Suprapubic skin (tissue), 4 donors: ENCODE data around the gene CPOX. TPM values are rescaled to one million over a fixed set of nuclear protein-coding genes. Genes with fewer than 3 reads are reported as not detected.

Experiments
- DNase-seq, 2 donors: peaks; one replicate each; pipeline ENCODE4 v3.0.0-alpha.2; 2019; ENCODE audit warnings: low spot score in 2 of 2
- H3K27ac ChIP-seq: fragments of 200-600 bp; sonication (generic); one replicate; pipeline ENCODE4 v1.5.1; 2019
- H3K27me3 ChIP-seq: fragments of 200-600 bp; sonication (generic); one replicate; pipeline ENCODE4 v1.5.1; 2019
- H3K36me3 ChIP-seq: fragments of 200-600 bp; sonication (generic); one replicate; pipeline ENCODE4 v1.5.1; 2019
- H3K4me1 ChIP-seq: fragments of 200-600 bp; sonication (generic); one replicate; pipeline ENCODE4 v1.5.1; 2019
- H3K4me3 ChIP-seq: fragments of 200-600 bp; sonication (generic); one replicate; pipeline ENCODE4 v1.5.1; 2019; ENCODE audit warnings: mild to moderate bottlenecking
- H3K9me3 ChIP-seq: fragments of 200-600 bp; sonication (generic); one replicate; pipeline ENCODE4 v1.5.1; 2019
- CTCF ChIP-seq, 2 donors: fragments of 200-600 bp in 1 of 2; fragments of 450-650 bp in 1 of 2; sonication (generic) in 1 of 2; IDR thresholded peaks; one replicate each; pipeline ENCODE4 v1.5.1; 2016 to 2019; ENCODE audit warnings: antibody characterized with exemption in 2 of 2, mild to moderate bottlenecking in 1 of 2, moderate library complexity in 1 of 2
- EP300 ChIP-seq: sonication (generic); formaldehyde crosslinking; IDR thresholded peaks from one replicate; pipeline ENCODE4 v1.6.1; 2017; ENCODE audit warnings: antibody characterized with exemption
- POLR2A ChIP-seq, 2 donors: fragments of 450-650 bp; IDR thresholded peaks; one replicate each; pipeline ENCODE4 v1.6.1; 2017; ENCODE audit warnings: antibody characterized with exemption in 2 of 2, mild to moderate bottlenecking in 2 of 2, moderate library complexity in 2 of 2
- POLR2AphosphoS5 ChIP-seq, 3 donors: sonication (generic); formaldehyde crosslinking; IDR thresholded peaks; one replicate each; pipeline ENCODE4 v1.6.1; 2017; ENCODE audit warnings: antibody characterized with exemption in 3 of 3
- WGBS: methylation state at CpG from one replicate; pipeline ENCODE4 v1.1.5; 2018; 5-methylcytosine and 5-hydroxymethylcytosine counted together
- total RNA-seq, 4 donors: library from RNA; depleted of rRNA; stranded (reverse); fragments of >200 nt; gene quantifications; one replicate each; pipeline ENCODE4 v1.1.0, GENCODE V29; 2016

CPOX gene
- total RNA-seq, 4 donors from 2014 or later, result 13.2 to 41.3 (median 21.7) TPM

GRCh38 chr3:98599647-98600411 lies 6.4 kb upstream of the CPOX start:
- Histone ChIP-seq H3K27me3 (no peaks in the 10 kb centered on the region), H3K27ac (no peak overlapping the region), H3K36me3 (no peaks in the 10 kb centered on the region), H3K4me1 (no peaks in the 10 kb centered on the region), H3K9me3 (no peaks in the 10 kb centered on the region), H3K4me3 (no peak overlapping the region)
- DNase-seq, result no peak
- WGBS, result 75% methylated on average over 5 of the region's 5 CpGs
- TF ChIP-seq CTCF (IDR thresholded peaks at IDR 0.05), result no peak
- no peak for TF ChIP-seq POLR2AphosphoS5 (IDR thresholded peaks at IDR 0.05)
- TF ChIP-seq POLR2A (IDR thresholded peaks at IDR 0.05), result no peak
- TF ChIP-seq EP300, result no peak

GRCh38 chr3:98598492-98598891 lies 5.1 kb upstream of the CPOX start:
- peaks cover 4% of the 10 kb centered on the region for H3K4me1 ChIP-seq
- H3K27me3 ChIP-seq, result no peaks in the 10 kb centered on the region
- no peaks in the 10 kb centered on the region for H3K36me3 ChIP-seq
- 75% methylated on average over 2 of the region's 2 CpGs for WGBS
- TF ChIP-seq CTCF (IDR thresholded peaks at IDR 0.05) (no peak), POLR2A (IDR thresholded peaks at IDR 0.05) (no peak), POLR2AphosphoS5 (IDR thresholded peaks at IDR 0.05) (no peak), EP300 (no peak)
- no peaks in the 10 kb centered on the region for H3K9me3 ChIP-seq
- DNase-seq, result no peak
- no peak overlapping the region for H3K27ac ChIP-seq
- H3K4me3 ChIP-seq, result no peak overlapping the region

GRCh38 chr3:98596541-98597500 lies 3.4 kb upstream of the CPOX start:
- 7% methylated on average over 1 of the region's 1 CpG for WGBS
- Histone ChIP-seq H3K4me1 (peaks cover 15% of the 10 kb centered on the region), H3K4me3 (no peak overlapping the region), H3K36me3 (no peaks in the 10 kb centered on the region), H3K27me3 (no peaks in the 10 kb centered on the region), H3K9me3 (no peaks in the 10 kb centered on the region), H3K27ac (no peak overlapping the region)
- no peak for TF ChIP-seq POLR2A (IDR thresholded peaks at IDR 0.05)
- no peak for TF ChIP-seq POLR2AphosphoS5 (IDR thresholded peaks at IDR 0.05)
- peak; percentile 50 to 61 for TF ChIP-seq CTCF (IDR thresholded peaks at IDR 0.05)
- DNase-seq, result no peak

GRCh38 chr3:98596087-98596486 lies 2.7 kb upstream of the CPOX start:
- no peak for TF ChIP-seq POLR2A (IDR thresholded peaks at IDR 0.05)
- peaks cover 20% of the 10 kb centered on the region for H3K4me1 ChIP-seq
- H3K9me3 ChIP-seq, result no peaks in the 10 kb centered on the region
- no peak for DNase-seq
- no peaks in the 10 kb centered on the region for H3K36me3 ChIP-seq
- H3K27ac ChIP-seq, result no peak overlapping the region
- H3K27me3 ChIP-seq, result no peaks in the 10 kb centered on the region
- H3K4me3 ChIP-seq, result no peak overlapping the region

- no peak overlapping the region for H3K27ac ChIP-seq
- H3K4me3 ChIP-seq, result no peak overlapping the region
- 83% methylated on average over 5 of the region's 5 CpGs for WGBS
- TF ChIP-seq CTCF (IDR thresholded peaks at IDR 0.05) (no peak), EP300 (no peak), POLR2AphosphoS5 (IDR thresholded peaks at IDR 0.05) (no peak), POLR2A (IDR thresholded peaks at IDR 0.05) (no peak)
- no peaks in the 10 kb centered on the region for H3K27me3 ChIP-seq
- no peaks in the 10 kb centered on the region for H3K9me3 ChIP-seq
- peaks cover 20% of the 10 kb centered on the region for H3K4me1 ChIP-seq
- DNase-seq, result no peak
- H3K36me3 ChIP-seq, result peaks cover 6% of the 10 kb centered on the region
Observed at GRCh38 chr3:98594628-98595324, 1.4 kb upstream of the CPOX start.
